Superior temporal gyrus (tissue), 1 donor: Measurements from ENCODE around the gene TRMT6.
A peak's percentile ranks its signal among the peaks of the same experiment; 100 is the strongest.

ENCODE experiments used
- DNase-seq: peaks from one replicate; pipeline ENCODE4 v3.0.0-alpha.2; 2016; ENCODE audit errors: extremely low spot score

Gene TRMT6

GRCh38 chr20:5949943-5950270 is 426 bp downstream of the TRMT6 start:
- DNase-seq = peak; percentile 16

- DNase-seq = no peak
These were observed 3.1 kb downstream of the TRMT6 start for GRCh38 chr20:5947276-5947675.

GRCh38 chr20:5945963-5946362 is 4.4 kb downstream of the TRMT6 start:
- DNase-seq = no peak

- no peak for DNase-seq
These were observed 11.8 kb downstream of the TRMT6 start for GRCh38 chr20:5938456-5939029.

- no peak for DNase-seq
These were observed 14.1 kb downstream of the TRMT6 start for GRCh38 chr20:5936238-5936637.

GRCh38 chr20:5935384-5935783 is 14.9 kb downstream of the TRMT6 start:
- DNase-seq = no peak

- DNase-seq = no peak
These were observed 16.4 kb downstream of the TRMT6 start for GRCh38 chr20:5933802-5934436.

GRCh38 chr20:5932796-5933195 is 17.5 kb downstream of the TRMT6 start:
- DNase-seq = no peak

GRCh38 chr20:5931411-5931810 is 18.9 kb downstream of the TRMT6 start:
- DNase-seq = no peak

GRCh38 chr20:5928836-5929715 is 21.3 kb downstream of the TRMT6 start:
- peak; percentile 57 for DNase-seq

- no peak for DNase-seq
These were observed 22.4 kb downstream of the TRMT6 start for GRCh38 chr20:5927749-5928462.

GRCh38 chr20:5925551-5925950 is 24.8 kb downstream of the TRMT6 start:
- no peak for DNase-seq

- DNase-seq = no peak
These were observed 26.8 kb downstream of the TRMT6 start for GRCh38 chr20:5923493-5923892.

- no peak for DNase-seq
These were observed 29.8 kb downstream of the TRMT6 start for GRCh38 chr20:5920581-5920980.

GRCh38 chr20:5919626-5920544 is 30.4 kb downstream of the TRMT6 start:
- DNase-seq = no peak

GRCh38 chr20:5918856-5919625 is 31.3 kb downstream of the TRMT6 start:
- DNase-seq = no peak

GRCh38 chr20:5914859-5915258 is 35.5 kb downstream of the TRMT6 start:
- no peak for DNase-seq

GRCh38 chr20:5913166-5913565 is 37.2 kb downstream of the TRMT6 start:
- no peak for DNase-seq

- DNase-seq = no peak
These were observed 40.1 kb downstream of the TRMT6 start for GRCh38 chr20:5910186-5910585.

GRCh38 chr20:5908981-5909380 is 41.4 kb downstream of the TRMT6 start:
- DNase-seq = peak; percentile 33

- no peak for DNase-seq
These were observed 49.4 kb downstream of the TRMT6 start for GRCh38 chr20:5900908-5901307.
